CD4-positive, alpha-beta memory T cell (primary cell): ENCODE measurements around the gene BMP7. TPM values are rescaled to one million over a fixed set of nuclear protein-coding genes. Genes with fewer than 3 reads are reported as not detected.

Experiments
- CTCF ChIA-PET: fragments of 350-600 bp; sonication (Branson Sonifier 250); formaldehyde crosslinking; loops from one replicate; lab custom pipeline; 2021; ENCODE audit warnings: inconsistent platforms; ENCODE audit not compliant: partially characterized antibody; lab: Charles Lee
- POLR2A ChIA-PET: fragments of 350-600 bp; sonication (Branson Sonifier 250); formaldehyde crosslinking; loops from one replicate; lab custom pipeline; 2021; ENCODE audit not compliant: partially characterized antibody; lab: Charles Lee
- DNase-seq, 5 donors: peaks; one replicate each; pipeline versions ENCODE4 v3.0.0 to v3.0.0-alpha.2; 2020 to 2022; ENCODE audit warnings: mixed read lengths in 1 of 5
- H3K27ac ChIP-seq: one replicate; pipeline ENCODE4 v1.7.0; 2013; ENCODE audit warnings: low read depth, low read length
- H3K27me3 ChIP-seq: 2 replicates; pipeline ENCODE4 v1.7.0; 2013; ENCODE audit warnings: mild to moderate bottlenecking, low read length, moderate library complexity; ENCODE audit not compliant: insufficient read depth
- H3K36me3 ChIP-seq: 2 replicates; pipeline ENCODE4 v1.7.0; 2013; ENCODE audit warnings: mild to moderate bottlenecking, low read length, moderate library complexity; ENCODE audit not compliant: insufficient read depth
- H3K4me1 ChIP-seq: 2 replicates; pipeline ENCODE4 v1.7.0; 2013; ENCODE audit warnings: mild to moderate bottlenecking, low read length, moderate library complexity; ENCODE audit not compliant: insufficient read depth
- H3K4me3 ChIP-seq, 2 donors: one replicate each; pipeline ENCODE4 v1.7.0; 2013; ENCODE audit warnings: low read length in 2 of 2, mild to moderate bottlenecking in 1 of 2
- H3K9me3 ChIP-seq, 2 donors: one replicate each; pipeline ENCODE4 v1.7.0; 2013; ENCODE audit warnings: low read length in 2 of 2, control low read depth in 1 of 2; ENCODE audit not compliant: control insufficient read depth in 1 of 2
- H3K27ac Mint-ChIP-seq, 7 donors: one replicate each; pipeline ENCODE4 v1.8.0; 2020 to 2021; ENCODE audit warnings: mixed read lengths in 7 of 7, mild to moderate bottlenecking in 6 of 7, inconsistent platforms in 3 of 7, moderate library complexity in 3 of 7
- H3K27me3 Mint-ChIP-seq, 2 donors: one replicate each; pipeline ENCODE4 v1.8.0; 2020 to 2021; ENCODE audit warnings: mixed read lengths in 2 of 2
- H3K36me3 Mint-ChIP-seq, 2 donors: one replicate each; pipeline ENCODE4 v1.8.0; 2020 to 2021; ENCODE audit warnings: mixed read lengths in 2 of 2, inconsistent platforms in 1 of 2, mild to moderate bottlenecking in 1 of 2
- H3K4me1 Mint-ChIP-seq, 4 donors: one replicate each; pipeline ENCODE4 v1.8.0; 2020 to 2021; ENCODE audit warnings: mixed read lengths in 4 of 4, mild to moderate bottlenecking in 1 of 4
- H3K4me3 Mint-ChIP-seq, 8 donors: one replicate each; pipeline ENCODE4 v1.8.0; 2020 to 2021; ENCODE audit warnings: mixed read lengths in 8 of 8, mild to moderate bottlenecking in 7 of 8, moderate library complexity in 6 of 8, inconsistent platforms in 3 of 8
- H3K9me3 Mint-ChIP-seq, 8 donors: one replicate each; pipeline ENCODE4 v1.8.0; 2020 to 2021; ENCODE audit warnings: mixed read lengths in 8 of 8, mild to moderate bottlenecking in 5 of 8, inconsistent platforms in 3 of 8, moderate library complexity in 1 of 8
- intact Hi-C: fragments of 100-400 bp; cut with micrococcal nuclease; formaldehyde crosslinking; loops from one replicate; pipeline ENCODE4 v1.15.1; 2023
- polyA plus RNA-seq, 2 donors: library from polyadenylated mRNA; unstranded; fragments of 300-500 nt; fragmentation: Illumina TruSeq; gene quantifications; one replicate each; pipeline ENCODE4 v1.2.3, GENCODE V29; 2021
- total RNA-seq, 2 experiments: library from RNA; stranded (reverse); gene quantifications; one replicate each; pipeline ENCODE4 v1.2.3, GENCODE V29; 2021

The BMP7 gene
- total and polyA plus RNA-seq, 4 experiments from 2014 or later = not detected

- intact Hi-C loops = no loop called here
- Histone ChIP-seq H3K9me3 (no peaks in the 10 kb centered on the region), H3K27me3 (no peaks in the 10 kb centered on the region), H3K27ac (no peak overlapping the region), H3K4me3 (no peak overlapping the region), H3K36me3 (no peaks in the 10 kb centered on the region), H3K4me1 (no peaks in the 10 kb centered on the region)
- peak in 1 of 5 donors; percentile 30 for DNase-seq
- CTCF ChIA-PET = no interaction called here
- H3K4me3 Mint-ChIP-seq = no peak overlapping the region
- no peaks in the 10 kb centered on the region for H3K36me3 Mint-ChIP-seq
- H3K27me3 Mint-ChIP-seq = peaks cover 2 to 3% of the 10 kb centered on the region in 2 donors
- H3K27ac Mint-ChIP-seq = no peak overlapping the region
- H3K9me3 Mint-ChIP-seq = peaks cover 0 to 3% (median 0%) of the 10 kb centered on the region in 8 donors
- POLR2A ChIA-PET = no interaction called here
- no peaks in the 10 kb centered on the region for H3K4me1 Mint-ChIP-seq
Observed at GRCh38 chr20:57157106-57157691, 109.2 kb downstream of the BMP7 start.

DNA sequence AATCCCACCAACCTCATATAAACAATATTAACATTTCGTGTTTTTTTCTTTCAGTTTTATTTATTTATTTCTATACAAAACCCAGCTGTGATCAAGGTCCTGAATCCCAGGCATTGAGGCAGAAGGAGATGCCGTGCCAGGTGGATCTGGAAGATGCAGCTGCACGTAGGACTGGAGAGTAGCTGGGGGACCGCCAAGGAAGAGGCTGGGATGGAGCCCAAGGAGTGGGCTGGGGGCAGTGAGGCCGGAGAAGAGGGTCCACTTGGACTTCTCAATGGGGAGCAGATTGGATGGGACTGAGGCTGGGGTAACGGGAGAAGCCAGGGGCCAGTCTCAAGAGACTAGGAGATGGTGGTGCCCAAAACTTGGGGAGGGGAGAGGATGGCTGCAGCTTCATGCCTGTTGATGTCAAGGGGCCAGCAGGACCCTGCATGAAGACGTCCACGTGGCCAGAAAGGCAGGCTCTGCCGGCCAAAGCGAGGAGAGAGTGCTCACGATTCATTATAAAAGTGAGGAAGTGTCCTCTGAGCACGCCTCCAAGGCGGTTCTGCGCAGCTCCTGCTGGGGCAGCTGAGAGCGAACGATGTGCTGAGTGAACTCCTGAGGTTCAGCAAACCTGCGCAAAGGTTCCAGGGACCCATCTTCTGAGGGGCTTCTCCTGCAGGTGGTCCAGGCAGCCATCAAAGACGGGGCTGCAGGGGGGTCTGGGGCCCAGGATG lies 110.3 kb downstream of the BMP7 start:
- Histone ChIP-seq H3K36me3 (no peaks in the 10 kb centered on the region), H3K27me3 (no peaks in the 10 kb centered on the region), H3K4me1 (no peaks in the 10 kb centered on the region), H3K9me3 (no peaks in the 10 kb centered on the region), H3K4me3 (no peak overlapping the region), H3K27ac (no peak overlapping the region)
- H3K36me3 Mint-ChIP-seq = no peaks in the 10 kb centered on the region
- CTCF ChIA-PET = no interaction called here
- H3K4me1 Mint-ChIP-seq = no peaks in the 10 kb centered on the region
- peak in 1 of 5 donors; percentile 34 for DNase-seq
- intact Hi-C loops = no loop called here
- POLR2A ChIA-PET = no interaction called here
- H3K9me3 Mint-ChIP-seq = peaks cover 0 to 9% (median 1%) of the 10 kb centered on the region in 8 donors
- no peak overlapping the region for H3K27ac Mint-ChIP-seq
- peaks cover 2% of the 10 kb centered on the region in 2 donors for H3K27me3 Mint-ChIP-seq
- no peak overlapping the region for H3K4me3 Mint-ChIP-seq

DNA sequence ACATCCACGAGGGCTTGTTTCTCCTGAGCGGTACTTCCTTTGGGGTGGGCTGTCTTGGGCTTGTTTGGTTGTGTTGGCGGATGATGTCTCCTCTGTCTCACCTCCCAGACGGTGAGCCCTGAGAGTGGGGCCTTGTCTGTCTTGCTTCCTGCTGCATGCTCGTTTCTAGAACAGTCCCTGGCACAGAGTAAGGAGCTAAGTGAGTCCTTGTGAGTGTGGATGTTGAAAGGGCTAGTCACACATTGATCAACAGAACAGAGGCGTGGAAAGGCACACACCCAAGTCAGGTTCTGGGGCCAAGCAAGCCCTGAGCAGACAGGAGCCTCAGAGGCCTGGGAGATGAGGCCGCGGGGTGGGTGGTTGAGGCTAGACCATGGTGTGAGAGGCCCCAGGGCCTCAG lies 111.0 kb downstream of the BMP7 start:
- CTCF ChIA-PET = no interaction called here
- Mint-ChIP-seq H3K36me3 (no peaks in the 10 kb centered on the region), H3K27ac (no peak overlapping the region), H3K9me3 (peaks cover 0 to 9% (median 1%) of the 10 kb centered on the region in 8 donors), H3K4me1 (no peaks in the 10 kb centered on the region), H3K4me3 (no peak overlapping the region), H3K27me3 (peaks cover 2% of the 10 kb centered on the region in 2 donors)
- no peak overlapping the region for H3K4me3 ChIP-seq
- intact Hi-C loops = no loop called here
- H3K9me3 ChIP-seq = no peaks in the 10 kb centered on the region
- POLR2A ChIA-PET = no interaction called here
- no peaks in the 10 kb centered on the region for H3K36me3 ChIP-seq
- H3K27me3 ChIP-seq = no peaks in the 10 kb centered on the region
- no peak overlapping the region for H3K27ac ChIP-seq
- no peaks in the 10 kb centered on the region for H3K4me1 ChIP-seq
- DNase-seq = no peak

DNA sequence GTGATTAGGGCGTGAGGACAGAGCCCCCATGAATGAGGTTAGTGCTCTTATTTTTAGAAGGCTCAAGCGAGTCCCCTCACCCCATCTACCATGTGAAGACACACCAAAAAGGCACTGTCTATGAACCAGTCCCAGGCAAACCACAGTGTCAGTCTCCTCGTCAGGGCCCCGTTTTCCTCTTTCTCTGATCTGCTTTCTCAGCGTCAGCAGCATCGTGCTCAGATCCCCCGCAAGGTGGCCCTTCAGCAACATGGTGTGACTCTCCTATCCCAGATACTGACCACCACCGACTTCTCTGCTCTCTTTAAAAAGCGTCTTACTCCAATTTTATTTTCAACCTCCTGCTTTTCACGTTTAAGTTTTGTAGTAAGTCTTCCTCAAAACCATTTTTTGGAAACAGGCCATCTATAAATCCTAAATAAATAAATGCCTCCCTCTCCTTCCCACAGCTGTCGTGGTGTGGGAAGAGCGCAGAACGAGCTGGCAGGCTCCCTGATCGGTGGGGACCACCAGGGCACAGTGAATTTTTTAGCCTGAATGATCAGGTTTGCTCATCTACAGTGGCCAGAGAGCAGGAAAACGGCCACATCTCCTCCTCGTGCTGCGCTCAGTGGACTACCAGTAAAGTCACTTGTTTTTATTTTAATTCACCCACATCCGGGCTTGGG lies 113.1 kb downstream of the BMP7 start:
- no peak for DNase-seq
- H3K27ac ChIP-seq = no peak overlapping the region
- H3K27me3 ChIP-seq = no peaks in the 10 kb centered on the region
- POLR2A ChIA-PET = no interaction called here
- CTCF ChIA-PET = no interaction called here
- Mint-ChIP-seq H3K27ac (no peak overlapping the region), H3K9me3 (peaks cover 0 to 11% (median 1%) of the 10 kb centered on the region in 8 donors), H3K4me1 (no peaks in the 10 kb centered on the region), H3K36me3 (no peaks in the 10 kb centered on the region), H3K4me3 (no peak overlapping the region), H3K27me3 (peaks cover 0 to 4% of the 10 kb centered on the region in 2 donors)
- H3K36me3 ChIP-seq = no peaks in the 10 kb centered on the region
- intact Hi-C loops = no loop called here
- H3K9me3 ChIP-seq = no peaks in the 10 kb centered on the region
- H3K4me1 ChIP-seq = no peaks in the 10 kb centered on the region
- H3K4me3 ChIP-seq = no peak overlapping the region

GRCh38 chr20:57152557-57152956 lies 113.9 kb downstream of the BMP7 start:
- no peak for DNase-seq
- no peaks in the 10 kb centered on the region for H3K36me3 ChIP-seq
- Mint-ChIP-seq H3K27ac (no peak overlapping the region), H3K36me3 (no peaks in the 10 kb centered on the region), H3K9me3 (peaks cover 0 to 13% (median 1%) of the 10 kb centered on the region in 8 donors), H3K4me1 (no peaks in the 10 kb centered on the region), H3K27me3 (peaks cover 0 to 5% of the 10 kb centered on the region in 2 donors), H3K4me3 (no peak overlapping the region)
- H3K27ac ChIP-seq = no peak overlapping the region
- ChIA-PET CTCF (no interaction called here), POLR2A (no interaction called here)
- H3K4me1 ChIP-seq = no peaks in the 10 kb centered on the region
- no peaks in the 10 kb centered on the region for H3K27me3 ChIP-seq
- no peaks in the 10 kb centered on the region for H3K9me3 ChIP-seq
- intact Hi-C loops = no loop called here
- H3K4me3 ChIP-seq = no peak overlapping the region

DNA sequence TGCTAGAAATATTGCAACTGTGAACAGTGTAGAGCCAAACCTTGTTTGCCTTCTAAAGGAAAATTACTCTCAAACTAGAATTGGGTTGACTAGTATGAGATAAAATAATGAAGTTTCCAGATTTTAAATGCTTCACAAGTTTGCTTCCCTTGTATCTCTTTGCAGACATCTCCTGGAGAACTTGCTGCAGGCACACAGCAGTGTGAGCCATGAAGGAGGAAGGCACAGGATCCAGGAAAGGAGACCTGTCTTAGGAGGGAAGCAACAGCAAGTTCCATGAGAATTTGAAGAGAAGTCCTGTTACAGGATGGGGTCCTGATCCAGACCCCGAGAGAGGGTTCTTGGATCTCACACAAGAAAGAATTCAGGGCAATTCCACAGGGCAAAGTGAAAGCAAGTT lies 115.9 kb downstream of the BMP7 start:
- no peak overlapping the region for H3K27ac ChIP-seq
- H3K9me3 ChIP-seq = no peaks in the 10 kb centered on the region
- DNase-seq = no peak
- Mint-ChIP-seq H3K27me3 (peaks cover 4 to 8% of the 10 kb centered on the region in 2 donors), H3K9me3 (peaks cover 0 to 13% (median 3%) of the 10 kb centered on the region in 8 donors), H3K27ac (no peak overlapping the region), H3K4me1 (no peaks in the 10 kb centered on the region), H3K4me3 (no peak overlapping the region), H3K36me3 (no peaks in the 10 kb centered on the region)
- POLR2A ChIA-PET = no interaction called here
- intact Hi-C loops = no loop called here
- H3K27me3 ChIP-seq = no peaks in the 10 kb centered on the region
- H3K36me3 ChIP-seq = no peaks in the 10 kb centered on the region
- no peak overlapping the region for H3K4me3 ChIP-seq
- CTCF ChIA-PET = no interaction called here
- no peaks in the 10 kb centered on the region for H3K4me1 ChIP-seq

DNA sequence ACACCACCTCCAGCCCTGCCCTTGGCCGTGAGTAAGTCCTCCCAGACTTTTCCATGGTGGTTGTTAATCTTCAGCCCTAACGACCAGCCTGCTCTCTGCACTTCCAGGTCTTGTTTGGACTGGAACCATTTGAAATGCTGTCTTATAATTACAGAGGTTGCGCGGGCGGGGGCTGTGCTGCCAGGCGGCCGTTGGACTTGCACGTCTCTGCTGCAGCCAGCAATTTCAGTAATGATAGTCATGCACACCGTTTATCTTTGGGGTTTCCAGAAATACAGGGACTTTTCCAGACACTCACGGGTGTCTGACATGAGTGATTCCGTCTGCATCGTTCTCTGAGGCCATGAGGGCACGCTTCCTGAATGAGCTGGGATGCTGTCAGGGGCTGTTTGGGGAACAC lies 118.2 kb downstream of the BMP7 start:
- POLR2A ChIA-PET = no interaction called here
- Histone ChIP-seq H3K4me3 (no peak overlapping the region), H3K36me3 (no peaks in the 10 kb centered on the region), H3K27ac (no peak overlapping the region), H3K9me3 (no peaks in the 10 kb centered on the region), H3K4me1 (no peaks in the 10 kb centered on the region), H3K27me3 (no peaks in the 10 kb centered on the region)
- Mint-ChIP-seq H3K27ac (no peak overlapping the region), H3K36me3 (no peaks in the 10 kb centered on the region), H3K9me3 (peaks cover 0 to 13% (median 2%) of the 10 kb centered on the region in 8 donors), H3K4me1 (no peaks in the 10 kb centered on the region), H3K27me3 (peaks cover 7 to 9% of the 10 kb centered on the region in 2 donors), H3K4me3 (no peak overlapping the region)
- CTCF ChIA-PET = no interaction called here
- intact Hi-C loops = no loop called here
- no peak for DNase-seq
